Posterior vena cava (tissue), 2 donors: ENCODE measurements around the gene SAMSN1. TPM values are rescaled to one million over a fixed set of nuclear protein-coding genes. Genes with fewer than 3 reads are reported as not detected.

Experiments
- DNase-seq: peaks from one replicate; pipeline ENCODE4 v3.0.0-alpha.2; 2020; ENCODE audit warnings: low spot score
- intact Hi-C, 2 donors: fragments of 100-400 bp; cut with DNase I; formaldehyde crosslinking; loops; one replicate each; pipeline versions ENCODE4 v1.14.1 to v1.14.2; 2022 to 2023
- total RNA-seq, 2 donors: library from RNA; stranded (reverse); fragmentation: NEBNext Ultra II Directional; extraction: Animal tissue kit (Norgen Biotek cat#: 25700); gene quantifications; one replicate each; pipeline ENCODE4 v1.2.1, GENCODE V29; 2021
- donor health status: DM: yes; HTN: yes; CAD: no.
- donor health status: DM: yes; HTN: yes; CAD: no.

Gene SAMSN1
- total RNA-seq, 2 donors from 2014 or later = 10.1 to 12.8 TPM

DNA sequence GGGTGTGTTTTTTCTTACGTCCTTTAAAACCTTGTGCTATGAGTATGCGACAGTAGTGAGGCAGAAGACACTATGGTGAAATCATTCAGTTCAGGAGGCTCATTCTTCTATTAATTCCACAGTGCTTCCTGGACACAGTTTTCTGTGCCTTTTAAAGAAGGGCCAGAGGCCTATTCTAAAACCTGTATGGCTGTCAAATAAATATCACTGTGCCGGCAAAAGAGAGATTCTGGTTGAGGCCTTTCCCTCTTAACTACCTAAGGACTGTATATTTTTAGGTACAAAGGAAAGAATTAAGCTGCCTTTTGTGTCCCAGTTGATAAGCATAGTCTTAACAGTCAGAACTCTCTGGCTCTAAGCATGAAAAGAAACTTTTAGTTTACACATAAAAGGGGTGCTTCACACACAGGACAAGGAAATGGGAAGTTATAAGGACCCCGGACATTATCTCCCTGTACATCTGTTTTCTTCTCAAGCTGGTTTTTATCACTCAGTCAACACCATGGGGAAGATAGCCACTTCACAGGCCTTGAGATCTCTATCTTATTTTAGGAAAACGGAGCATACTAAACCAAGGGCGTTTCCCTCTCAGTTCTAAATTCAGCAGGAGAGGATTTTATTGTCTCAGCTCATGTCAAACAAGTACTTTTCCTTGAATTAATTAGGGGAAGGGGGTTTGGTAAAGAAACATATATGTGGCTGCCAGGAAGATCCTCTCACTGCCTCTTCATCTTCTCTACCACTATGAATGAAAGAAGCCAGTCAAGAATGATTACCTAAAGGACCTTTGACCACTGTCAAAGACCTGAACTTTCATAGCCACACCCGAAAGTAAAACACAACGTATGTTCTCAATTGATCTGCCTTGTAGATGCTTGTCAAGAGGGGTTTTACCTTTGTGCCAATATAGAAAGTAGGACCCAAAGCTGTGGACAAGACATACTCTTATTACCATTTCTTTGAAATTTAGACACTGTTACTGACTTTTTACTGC is 91.8 kb downstream of the SAMSN1 start:
- intact Hi-C loops = no loop called here
- DNase-seq = no peak

DNA sequence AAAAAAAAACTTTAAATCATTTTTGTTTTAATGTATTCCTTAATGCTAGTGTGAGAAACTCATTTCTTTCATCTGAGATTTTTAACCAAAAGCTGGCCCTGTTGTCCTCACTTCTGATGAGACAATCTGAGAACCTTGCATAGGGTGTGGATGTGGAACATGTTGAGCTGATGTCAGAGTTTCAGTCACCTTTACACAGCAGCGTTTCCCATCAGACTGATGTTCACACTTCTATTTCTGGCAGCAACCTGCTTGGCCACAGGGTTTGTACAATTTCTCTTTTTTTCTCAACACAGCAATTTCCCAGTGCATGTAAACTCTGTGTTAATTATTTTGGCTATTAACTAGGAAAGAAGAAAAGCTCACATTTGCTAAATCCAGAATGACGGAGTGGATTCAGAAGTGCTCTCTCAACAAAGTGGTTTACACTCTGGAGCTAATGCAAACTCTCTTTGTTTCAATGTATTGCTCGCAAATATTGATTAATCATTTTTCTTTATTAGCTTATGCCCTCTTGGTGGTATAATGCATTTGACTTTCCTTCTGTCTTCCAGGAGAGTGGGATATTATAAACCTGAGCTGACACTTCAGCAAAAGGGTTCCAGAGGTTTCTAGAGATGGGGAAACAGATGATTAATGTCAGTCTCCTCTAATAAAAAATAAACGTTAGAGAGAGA is 92.6 kb downstream of the SAMSN1 start:
- no peak for DNase-seq
- intact Hi-C loops = no loop called here

DNA sequence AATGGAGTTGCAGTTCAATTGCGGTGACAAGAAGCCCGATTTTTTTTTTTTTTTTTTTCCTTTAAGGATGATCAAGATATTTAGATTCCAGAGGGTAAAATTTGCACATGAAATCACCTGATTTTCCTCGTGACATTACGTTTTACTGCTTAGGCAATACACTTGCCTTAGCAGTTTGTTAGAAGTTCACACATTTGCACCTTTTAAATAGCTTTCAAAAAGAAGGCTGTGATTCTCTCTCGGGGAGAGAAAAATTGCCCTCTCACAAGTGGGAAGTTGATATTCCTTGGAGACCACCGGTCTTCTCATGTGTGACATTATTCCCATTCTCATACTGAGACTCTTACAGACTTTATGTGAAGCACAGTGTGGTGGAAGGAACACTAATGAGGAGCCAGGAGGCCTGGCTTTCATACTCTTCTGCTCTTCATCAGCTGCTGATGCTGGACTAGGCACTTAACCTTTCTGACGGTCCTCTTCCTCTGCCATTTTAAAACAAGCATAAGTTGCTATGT is 93.3 kb downstream of the SAMSN1 start:
- no peak for DNase-seq
- intact Hi-C loops = no loop called here

DNA sequence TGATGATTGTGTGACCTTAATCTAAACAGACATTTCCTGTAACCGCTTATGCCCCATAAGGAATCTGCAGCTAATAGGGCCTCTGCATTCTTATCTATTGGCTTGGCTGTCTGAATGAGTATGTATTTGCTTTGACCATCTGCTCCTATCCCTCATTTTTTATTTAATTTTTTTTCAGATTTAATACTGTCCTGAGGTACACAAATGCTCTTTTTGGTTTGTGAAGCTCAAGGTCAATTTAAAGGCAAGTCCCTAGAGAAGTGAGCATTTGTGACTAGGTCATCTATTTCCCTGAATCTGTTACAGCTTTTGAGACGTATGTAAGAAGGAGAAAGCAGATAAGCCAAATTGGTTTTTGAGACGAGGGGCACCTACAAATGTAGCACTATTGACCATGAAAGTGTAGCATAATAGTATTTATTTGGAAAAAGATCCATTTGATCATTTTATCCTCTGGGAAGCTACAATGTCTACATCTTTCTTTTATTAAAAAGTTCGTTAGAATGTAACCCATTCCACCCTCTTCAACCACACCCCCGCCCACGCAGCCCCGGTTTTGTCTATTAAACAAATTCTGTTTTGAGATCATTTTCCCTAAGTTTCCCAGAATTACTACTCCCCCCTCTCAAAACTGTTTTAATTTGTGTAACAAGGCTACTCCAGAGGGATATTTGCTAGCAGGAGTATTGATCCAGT is 93.9 kb downstream of the SAMSN1 start:
- DNase-seq = no peak
- intact Hi-C loops = no loop called here

DNA sequence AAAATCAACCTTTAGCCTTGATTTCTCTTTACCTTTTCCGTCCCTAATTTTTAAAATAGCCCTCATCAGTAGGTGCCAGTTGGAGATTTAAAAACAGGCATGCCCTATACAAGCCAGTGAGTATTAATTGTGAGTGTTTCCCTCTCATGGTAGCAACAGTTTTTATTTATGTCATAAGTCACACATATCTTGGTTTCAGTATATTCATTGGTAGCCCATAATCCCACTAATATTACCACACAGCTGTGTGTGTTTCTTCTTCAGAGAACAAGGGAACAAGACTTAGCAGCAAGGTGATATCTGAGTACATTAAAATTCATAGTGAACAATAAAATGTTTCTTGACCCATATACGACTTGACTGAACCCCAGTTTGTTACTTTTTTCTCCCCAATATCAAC is 94.6 kb downstream of the SAMSN1 start:
- intact Hi-C loops = no loop called here

DNA sequence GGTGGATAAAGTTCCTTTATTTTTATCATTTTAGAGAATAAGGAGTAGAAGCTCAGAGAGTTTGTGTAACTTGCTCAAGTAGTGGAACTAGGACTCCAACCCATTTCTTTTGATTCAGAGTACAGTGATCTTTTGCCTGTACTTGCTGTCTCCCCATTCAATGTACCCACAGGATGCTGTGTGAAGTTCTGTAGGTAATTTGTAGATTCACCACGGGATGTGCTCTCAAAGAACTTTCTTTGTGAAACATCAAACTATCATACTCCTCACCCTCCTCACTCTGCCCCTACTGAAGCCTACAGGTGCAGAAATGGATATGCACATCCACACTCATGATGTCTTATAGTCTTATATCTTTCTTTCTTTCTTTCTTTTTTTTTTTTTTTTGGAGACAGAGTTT is 97.3 kb downstream of the SAMSN1 start:
- DNase-seq = no peak
- intact Hi-C loops = no loop called here

More for the DNA sequence above, 94.6 kb downstream of the SAMSN1 start:
- no peak for DNase-seq

DNA sequence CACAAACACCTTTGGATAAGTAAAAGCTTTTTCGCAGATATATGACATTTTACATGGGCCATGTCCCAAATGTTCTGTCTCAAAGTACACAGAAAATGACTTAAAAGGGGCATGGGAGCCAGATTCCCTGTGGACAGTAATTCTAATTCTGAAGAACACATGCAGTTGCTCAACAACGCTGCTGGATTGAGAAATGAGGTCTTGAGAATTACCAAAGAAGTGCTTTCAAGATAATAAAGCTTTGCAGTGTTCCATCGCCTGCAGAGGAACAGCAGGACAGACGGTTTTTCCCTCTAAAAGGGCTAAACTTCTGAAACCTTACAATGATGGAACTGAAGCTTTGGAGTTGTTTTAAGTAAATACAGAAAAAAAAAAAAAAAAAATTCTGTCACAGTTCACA is 107.9 kb downstream of the SAMSN1 start:
- intact Hi-C loops = no loop called here
- no peak for DNase-seq

DNA sequence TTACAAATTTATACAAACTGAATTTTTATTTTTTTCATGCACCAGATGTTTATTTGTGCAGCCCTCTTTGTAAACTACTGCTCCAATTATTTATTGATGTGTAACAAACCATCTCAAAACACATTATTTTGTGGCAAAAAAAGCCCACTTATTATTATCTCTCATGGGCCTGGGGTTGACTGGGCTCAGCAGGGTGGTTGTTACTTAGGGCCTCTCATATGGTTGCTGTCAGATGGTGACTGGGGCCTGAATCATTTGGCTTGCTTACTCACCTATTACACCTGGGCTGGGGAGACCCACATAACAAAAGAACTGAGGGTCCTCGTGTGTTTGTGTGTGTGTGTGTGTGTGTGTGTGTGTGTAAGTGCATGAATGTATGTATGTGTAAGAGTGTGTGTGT is 110.7 kb downstream of the SAMSN1 start:
- DNase-seq = no peak
- intact Hi-C loops = no loop called here

Other genes with a start within 250 kb of the SAMSN1 start
- 10 to 100 TPM; 38.4 to 43.2 TPM for gene HSPA13, start 163.2 kb downstream of the SAMSN1 start, total RNA-seq